Activated CD8-positive, alpha-beta memory T cell treated with anti-CD3 and anti-CD28 coated beads, Interleukin-2, amount 50 U/mL, for 1 hour (primary cell): ENCODE results near the gene EVPL.
"Not testable (repeated sequence)": the region's sequence is repeated elsewhere in the genome, so short reads cannot be mapped to it uniquely, and the experiment has no call there.

ENCODE experiments used
- DNase-seq: peaks from one replicate; pipeline ENCODE4 v3.0.0-alpha.2; 2020; ENCODE audit errors: extremely low read depth

EVPL gene

GRCh38 chr17:76027159-76027839 is at the start of gene EVPL:
Gene EVPL, minus strand, starts transcription at chr17:76027306. Its CDS starts 108 bp downstream, at chr17:76027198.
- DNase-seq = no peak

- DNase-seq = no peak
Observed at GRCh38 chr17:76076146-76076764, 49.1 kb upstream of the EVPL start.

GRCh38 chr17:76075364-76076145 is 48.4 kb upstream of the EVPL start:
- DNase-seq = no peak

GRCh38 chr17:76074390-76075363 is 47.6 kb upstream of the EVPL start, which contains the start of gene GALR2:
Gene GALR2, plus strand, starts transcription at chr17:76074781. Its CDS starts 103 bp downstream, at chr17:76074884.
- DNase-seq = no peak

GRCh38 chr17:76072148-76072858 is 45.2 kb upstream of the EVPL start, which contains the start of gene SRP68:
Gene SRP68, minus strand, starts transcription at chr17:76072517. Its CDS starts 26 bp downstream, at chr17:76072491.
- peak; percentile 58 for DNase-seq

- DNase-seq = no peak
Observed at GRCh38 chr17:76071531-76072147, 44.5 kb upstream of the EVPL start.

- DNase-seq = no peak
Observed at GRCh38 chr17:76065775-76066174, 38.7 kb upstream of the EVPL start.

- DNase-seq = no peak
Observed at GRCh38 chr17:76063875-76064546, 36.9 kb upstream of the EVPL start.

- not testable (repeated sequence) for DNase-seq
Observed at GRCh38 chr17:76058264-76058663, 31.2 kb upstream of the EVPL start.

- no peak for DNase-seq
Observed at GRCh38 chr17:76056882-76057281, 29.8 kb upstream of the EVPL start.

GRCh38 chr17:76054112-76054476 is 27.0 kb upstream of the EVPL start:
- DNase-seq = no peak

GRCh38 chr17:76053246-76054111 is 26.4 kb upstream of the EVPL start:
- DNase-seq = no peak

GRCh38 chr17:76051561-76051960 is 24.5 kb upstream of the EVPL start:
- DNase-seq = no peak

GRCh38 chr17:76050538-76051467 is 23.7 kb upstream of the EVPL start:
- DNase-seq = no peak

GRCh38 chr17:76049836-76050537 is 22.9 kb upstream of the EVPL start:
- DNase-seq = no peak

GRCh38 chr17:76049239-76049638 is 22.1 kb upstream of the EVPL start:
- DNase-seq = no peak

- no peak for DNase-seq
Observed at GRCh38 chr17:76048711-76049110, 21.6 kb upstream of the EVPL start.
